ENCODE results near the gene SIM2. TPM values are rescaled to one million over a fixed set of nuclear protein-coding genes. Genes with fewer than 3 reads are reported as not detected.

Gene SIM2
- total RNA-seq, 2 experiments from 2014 or later: 0.05 to 0.19 TPM

DNA sequence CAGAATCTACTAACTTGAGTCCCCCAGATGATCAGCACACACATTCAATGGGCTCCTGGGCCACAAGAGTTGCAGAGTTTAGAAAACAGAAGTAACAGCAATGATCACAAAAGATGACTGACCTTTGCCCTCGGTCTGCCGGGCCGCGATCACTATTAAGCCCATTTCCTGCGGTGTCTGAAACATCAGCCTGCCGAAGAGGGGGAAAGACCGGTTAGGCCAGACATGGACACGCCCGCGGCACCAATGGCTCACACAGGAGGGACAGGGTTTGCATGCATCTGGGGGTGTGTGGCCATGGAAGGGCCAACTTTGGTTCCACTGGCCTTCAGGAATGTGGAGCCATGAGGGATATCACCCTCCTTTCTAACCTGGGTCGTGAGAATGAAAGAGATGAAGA, 68.2 kb downstream of the SIM2 start:
- Mint-ChIP-seq H3K27ac (no peak overlapping the region), H3K4me1 (no peaks in the 10 kb centered on the region), H3K36me3 (ENCODE audit: low read depth) (no peaks in the 10 kb centered on the region), H3K27me3 (no peaks in the 10 kb centered on the region), H3K9me3 (no peaks in the 10 kb centered on the region), H3K4me3 (no peak overlapping the region)
- ChIA-PET POLR2A (no interaction called here), CTCF (no interaction called here)
- no peak for DNase-seq

DNA sequence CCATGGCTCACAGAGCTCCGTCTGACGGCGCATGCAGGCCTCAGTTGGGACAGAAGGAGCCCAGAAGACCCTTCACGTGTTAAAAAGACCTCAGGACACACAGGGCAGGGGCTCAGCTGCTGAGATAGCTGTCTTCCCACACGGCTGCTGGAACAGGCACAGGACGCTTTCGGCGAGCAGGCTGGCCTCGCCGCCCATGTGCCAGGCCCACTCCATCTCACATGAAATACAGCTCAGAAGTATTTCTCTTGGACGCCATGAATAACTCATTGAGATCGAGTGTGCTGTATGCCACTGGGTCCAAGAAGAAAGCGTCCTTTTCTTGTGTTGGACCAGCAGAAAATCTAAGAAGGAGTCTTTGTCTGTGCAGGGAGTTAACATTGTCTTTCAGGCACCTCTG, 69.6 kb downstream of the SIM2 start:
- no peaks in the 10 kb centered on the region for H3K4me1 Mint-ChIP-seq
- CTCF ChIA-PET: no interaction called here
- no peak for DNase-seq
- H3K4me3 Mint-ChIP-seq: no peak overlapping the region
- POLR2A ChIA-PET: no interaction called here
- H3K9me3 Mint-ChIP-seq: no peaks in the 10 kb centered on the region
- H3K27me3 Mint-ChIP-seq: no peaks in the 10 kb centered on the region
- H3K36me3 Mint-ChIP-seq (ENCODE audit: low read depth): no peaks in the 10 kb centered on the region
- no peak overlapping the region for H3K27ac Mint-ChIP-seq

DNA sequence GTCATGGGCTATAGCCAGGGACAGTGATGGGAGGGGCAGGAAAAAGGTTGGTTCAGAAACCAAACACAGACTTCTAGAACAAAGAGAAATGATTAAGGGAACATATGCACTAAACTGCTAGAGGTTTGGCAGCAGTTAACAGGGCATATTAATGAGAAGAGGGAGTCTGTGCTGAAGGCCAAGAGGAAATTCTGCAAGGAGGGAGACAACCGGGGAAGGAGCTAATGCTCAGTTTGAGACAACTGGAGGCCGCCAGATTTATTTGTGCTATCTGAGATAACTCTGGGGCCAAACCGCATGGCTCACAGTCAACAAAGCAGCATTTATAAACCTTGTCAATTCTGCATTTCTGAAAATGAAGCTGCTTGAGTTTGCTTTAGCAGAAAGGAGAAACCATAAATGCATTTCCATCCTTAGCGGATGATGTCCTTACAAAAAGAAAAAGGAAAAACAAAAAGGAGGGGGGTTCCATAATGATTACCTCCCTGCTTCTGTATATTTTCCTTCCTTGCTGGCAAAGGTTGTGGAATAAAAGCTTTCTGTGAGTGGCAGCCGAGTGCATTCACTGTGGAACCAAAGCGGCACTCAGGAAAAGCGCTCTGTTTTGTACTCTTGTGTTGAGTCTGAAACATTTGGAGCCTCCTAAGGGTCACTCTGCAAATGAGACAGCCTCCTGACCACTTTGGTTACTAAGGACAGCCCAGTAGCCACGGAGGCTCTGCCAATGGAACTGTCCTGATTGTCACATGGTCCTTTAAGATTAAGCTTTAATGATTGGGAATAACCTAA, 70.3 kb downstream of the SIM2 start:
- Mint-ChIP-seq H3K27me3 (no peaks in the 10 kb centered on the region), H3K4me1 (no peaks in the 10 kb centered on the region), H3K36me3 (ENCODE audit: low read depth) (no peaks in the 10 kb centered on the region), H3K4me3 (no peak overlapping the region), H3K9me3 (no peaks in the 10 kb centered on the region), H3K27ac (no peak overlapping the region)
- no peak for DNase-seq
- POLR2A ChIA-PET: no interaction called here
- CTCF ChIA-PET: no interaction called here

DNA sequence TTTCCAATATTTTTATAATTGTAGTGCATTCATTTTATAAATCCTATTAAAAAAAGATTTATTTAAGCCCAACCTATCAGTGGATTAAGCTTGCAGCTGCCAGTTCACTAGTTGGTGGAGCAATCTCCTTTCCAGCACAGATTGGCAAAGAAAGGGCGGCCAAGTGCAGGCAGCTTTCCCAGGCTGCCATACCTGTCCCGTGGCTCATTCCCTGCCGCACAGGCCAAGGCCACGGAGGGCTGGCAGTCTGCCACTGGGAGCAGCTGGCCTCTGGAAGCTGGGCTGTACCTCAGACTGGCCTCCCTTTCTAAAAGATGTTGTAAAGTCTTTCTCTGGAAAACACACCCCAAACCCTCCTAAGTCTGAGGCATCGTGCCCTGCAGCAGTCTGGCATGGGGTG, 74.2 kb downstream of the SIM2 start:
- H3K9me3 Mint-ChIP-seq: no peaks in the 10 kb centered on the region

DNA sequence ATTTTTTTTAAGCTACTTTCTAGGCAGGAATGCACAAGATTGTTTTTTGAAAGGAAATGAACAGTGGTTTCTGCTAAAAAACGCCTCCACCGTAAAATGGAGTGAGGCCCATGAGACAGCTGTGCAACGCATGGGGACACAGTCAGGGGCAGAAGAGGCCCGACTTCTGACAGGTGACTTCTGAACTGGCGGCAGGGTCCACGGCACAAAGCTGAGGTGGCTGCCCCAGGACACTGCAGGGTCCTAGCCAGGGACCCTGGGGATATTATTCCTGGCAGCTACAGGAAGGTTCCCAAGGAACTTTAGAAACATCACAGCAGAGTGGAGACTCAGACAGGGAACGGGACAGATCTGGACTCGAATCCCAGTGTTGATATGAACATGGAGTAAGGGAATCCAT, 75.1 kb downstream of the SIM2 start:
- Mint-ChIP-seq H3K36me3 (ENCODE audit: low read depth) (no peaks in the 10 kb centered on the region), H3K27ac (no peak overlapping the region), H3K4me1 (no peaks in the 10 kb centered on the region), H3K9me3 (no peaks in the 10 kb centered on the region), H3K27me3 (no peaks in the 10 kb centered on the region), H3K4me3 (no peak overlapping the region)
- ChIA-PET POLR2A (no interaction called here), CTCF (interaction anchor here (0.8 to 1.4 kb wide), 3 partner anchors 9 to 20 kb away, joined by 3 read pairs; no protein-coding TSS in a partner anchor)
- no peak for DNase-seq

More for the DNA sequence above, 74.2 kb downstream of the SIM2 start:
- ChIA-PET CTCF (interaction anchor here (0.8 to 1.6 kb wide), 4 partner anchors 9 to 20 kb away, joined by 3 to 5 read pairs (median 3); no protein-coding TSS in a partner anchor), POLR2A (no interaction called here)
- H3K36me3 Mint-ChIP-seq (ENCODE audit: low read depth): no peaks in the 10 kb centered on the region
- H3K4me1 Mint-ChIP-seq: no peaks in the 10 kb centered on the region
- H3K4me3 Mint-ChIP-seq: no peak overlapping the region
- H3K27ac Mint-ChIP-seq: no peak overlapping the region
- H3K27me3 Mint-ChIP-seq: no peaks in the 10 kb centered on the region
- no peak for DNase-seq

DNA sequence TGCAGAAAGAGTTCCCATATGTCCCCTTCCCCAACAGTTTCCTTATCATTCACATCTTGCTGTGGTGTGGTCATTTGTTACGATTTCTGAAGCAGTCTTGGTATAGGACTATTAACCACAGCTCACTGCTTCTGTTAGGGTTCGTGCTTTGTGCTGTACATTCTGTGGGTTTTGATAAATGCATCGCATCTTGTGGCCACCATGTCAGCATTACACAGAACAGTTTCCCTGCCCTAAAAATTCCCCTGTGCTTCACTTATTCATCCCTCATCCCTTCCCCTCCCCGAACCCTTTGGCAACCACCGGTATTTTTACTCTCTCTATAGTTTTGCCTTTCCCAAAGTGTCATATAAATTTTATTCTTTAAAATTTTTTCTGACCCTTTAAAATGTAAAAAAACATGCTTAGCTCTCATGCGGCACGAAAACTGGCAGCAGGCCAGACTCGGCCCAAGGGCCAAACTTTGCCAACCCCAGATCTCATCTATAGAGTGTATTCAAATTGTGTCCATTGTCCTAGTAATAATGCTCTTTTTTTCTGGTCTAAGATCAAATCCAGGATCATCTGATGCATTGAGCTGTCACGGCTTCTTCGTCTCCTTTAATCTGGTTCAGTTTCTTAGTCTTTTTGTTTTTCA, 78.2 kb downstream of the SIM2 start:
- H3K27me3 Mint-ChIP-seq: no peaks in the 10 kb centered on the region
- ChIA-PET POLR2A (no interaction called here), CTCF (no interaction called here)
- H3K27ac Mint-ChIP-seq: no peak overlapping the region
- H3K9me3 Mint-ChIP-seq: no peaks in the 10 kb centered on the region
- H3K4me1 Mint-ChIP-seq: no peaks in the 10 kb centered on the region
- no peak overlapping the region for H3K4me3 Mint-ChIP-seq
- H3K36me3 Mint-ChIP-seq (ENCODE audit: low read depth): no peaks in the 10 kb centered on the region
- no peak for DNase-seq

DNA sequence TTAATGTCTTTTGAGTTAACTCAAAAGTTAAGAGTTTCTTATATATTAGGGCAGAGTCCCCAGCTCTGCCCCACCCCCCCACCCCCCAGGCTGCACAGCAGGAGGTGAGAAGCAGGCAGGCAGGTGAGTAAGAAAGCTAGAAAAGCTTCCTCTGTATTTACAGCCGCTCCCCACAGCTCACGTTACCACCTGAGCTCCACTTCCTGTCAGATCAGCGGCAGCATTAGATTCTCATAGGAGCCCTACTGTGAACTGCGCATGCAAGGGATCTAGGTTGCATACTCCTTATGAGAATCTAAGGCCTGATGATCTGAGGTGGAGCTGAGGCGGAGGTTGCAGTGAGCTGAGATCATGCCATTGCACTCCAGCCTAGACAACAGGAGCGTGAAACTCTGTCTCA, 81.9 kb downstream of the SIM2 start:
- ChIA-PET POLR2A (no interaction called here), CTCF (no interaction called here)
- H3K4me3 Mint-ChIP-seq: no peak overlapping the region
- H3K27me3 Mint-ChIP-seq: no peaks in the 10 kb centered on the region
- H3K27ac Mint-ChIP-seq: no peak overlapping the region
- DNase-seq: no peak
- H3K4me1 Mint-ChIP-seq: no peaks in the 10 kb centered on the region
- no peaks in the 10 kb centered on the region for H3K36me3 Mint-ChIP-seq (ENCODE audit: low read depth)
- H3K9me3 Mint-ChIP-seq: no peaks in the 10 kb centered on the region

DNA sequence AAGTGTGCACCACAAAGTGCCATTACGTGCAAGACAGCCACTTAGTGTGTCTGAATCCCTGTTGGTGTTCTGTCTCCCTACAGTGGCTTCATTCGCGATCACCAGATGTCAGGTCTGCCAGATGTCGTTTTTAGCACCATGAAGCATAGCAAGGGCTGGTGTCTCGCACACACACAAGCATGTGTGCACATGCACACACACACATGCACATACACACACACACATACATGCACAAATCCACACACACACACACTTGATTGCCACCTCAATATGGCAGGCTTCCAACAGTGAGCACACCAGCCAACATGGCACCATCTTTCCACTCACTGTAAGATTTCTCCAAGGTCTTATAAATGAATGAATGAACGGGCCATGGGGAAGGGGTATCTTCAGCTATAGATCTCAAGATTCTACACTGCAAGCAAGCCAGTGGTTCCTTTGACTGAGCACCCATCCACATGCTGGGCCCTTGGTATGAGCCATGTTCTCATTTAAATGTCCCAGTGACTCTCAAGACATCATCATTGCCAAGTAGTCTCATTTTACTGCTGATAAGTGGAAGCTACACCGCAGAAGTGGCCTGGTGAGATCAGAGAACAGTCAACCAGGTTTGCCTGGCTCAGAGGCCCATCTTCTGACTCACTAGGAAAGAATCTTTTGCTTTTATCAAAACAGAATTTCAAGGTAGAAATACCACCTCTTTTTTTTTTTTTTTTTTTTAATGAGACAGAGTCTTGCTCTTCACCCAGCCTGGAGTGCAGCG, 84.9 kb downstream of the SIM2 start:
- POLR2A ChIA-PET: no interaction called here
- CTCF ChIA-PET: no interaction called here
- H3K27me3 Mint-ChIP-seq: no peaks in the 10 kb centered on the region
- no peak overlapping the region for H3K27ac Mint-ChIP-seq
- no peaks in the 10 kb centered on the region for H3K36me3 Mint-ChIP-seq (ENCODE audit: low read depth)
- no peak for DNase-seq
- no peaks in the 10 kb centered on the region for H3K9me3 Mint-ChIP-seq
- no peaks in the 10 kb centered on the region for H3K4me1 Mint-ChIP-seq
- H3K4me3 Mint-ChIP-seq: no peak overlapping the region

DNA sequence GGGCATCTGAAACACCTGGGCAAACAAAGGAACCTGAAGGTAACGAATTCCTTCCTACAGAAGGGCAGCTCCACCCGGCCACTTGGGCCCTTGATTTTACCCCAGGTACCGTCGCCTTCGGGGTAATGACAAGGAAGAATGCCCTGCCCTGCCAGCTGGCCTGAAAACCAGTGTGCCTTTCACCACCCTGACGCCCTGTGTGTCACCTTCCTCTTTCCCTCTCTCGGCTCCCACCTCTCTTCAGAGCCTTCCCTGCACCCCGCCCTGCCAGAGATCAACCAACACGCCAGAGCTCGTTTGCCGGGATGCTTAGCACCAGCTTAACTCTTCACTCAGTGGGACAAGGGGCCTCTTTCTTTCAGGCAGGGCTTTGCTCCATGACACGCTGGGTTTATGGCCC, 86.0 kb downstream of the SIM2 start:
- no peak for DNase-seq
- no peak overlapping the region for H3K27ac Mint-ChIP-seq
- POLR2A ChIA-PET: no interaction called here

DNA sequence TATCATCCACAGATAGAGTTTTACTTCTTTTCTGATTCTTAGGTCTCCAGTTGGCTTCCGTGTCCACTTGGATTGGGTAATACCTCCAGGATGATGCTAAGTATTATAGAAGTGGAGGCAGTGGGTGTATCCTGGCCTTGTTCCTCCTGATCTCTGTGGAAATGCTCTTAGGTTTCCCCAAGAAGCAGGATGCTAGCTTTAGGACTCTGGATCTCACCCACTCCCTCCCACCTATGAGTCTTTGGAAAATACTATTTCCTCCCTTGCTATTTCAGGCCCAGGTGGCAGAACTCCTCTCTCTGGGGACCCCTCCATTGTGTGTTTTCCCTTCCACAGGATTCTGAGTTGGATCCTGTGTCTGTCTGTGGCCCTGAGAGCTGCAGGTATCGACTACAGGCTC, 86.7 kb downstream of the SIM2 start:
- ChIA-PET POLR2A (no interaction called here), CTCF (interaction anchor here (0.6 kb wide), 1 partner anchor 161 kb away, joined by 4 read pairs; no protein-coding TSS in a partner anchor)
- no peak for DNase-seq
- Mint-ChIP-seq H3K4me3 (no peak overlapping the region), H3K9me3 (no peaks in the 10 kb centered on the region), H3K27ac (no peak overlapping the region), H3K36me3 (ENCODE audit: low read depth) (no peaks in the 10 kb centered on the region), H3K27me3 (no peaks in the 10 kb centered on the region), H3K4me1 (no peaks in the 10 kb centered on the region)

More for the DNA sequence above, 86.0 kb downstream of the SIM2 start:
- Mint-ChIP-seq H3K36me3 (ENCODE audit: low read depth) (no peaks in the 10 kb centered on the region), H3K9me3 (no peaks in the 10 kb centered on the region), H3K27me3 (no peaks in the 10 kb centered on the region), H3K4me1 (no peaks in the 10 kb centered on the region), H3K4me3 (no peak overlapping the region)
- CTCF ChIA-PET: interaction anchor here (0.6 kb wide), 1 partner anchor 161 kb away, joined by 4 read pairs; no protein-coding TSS in a partner anchor

DNA sequence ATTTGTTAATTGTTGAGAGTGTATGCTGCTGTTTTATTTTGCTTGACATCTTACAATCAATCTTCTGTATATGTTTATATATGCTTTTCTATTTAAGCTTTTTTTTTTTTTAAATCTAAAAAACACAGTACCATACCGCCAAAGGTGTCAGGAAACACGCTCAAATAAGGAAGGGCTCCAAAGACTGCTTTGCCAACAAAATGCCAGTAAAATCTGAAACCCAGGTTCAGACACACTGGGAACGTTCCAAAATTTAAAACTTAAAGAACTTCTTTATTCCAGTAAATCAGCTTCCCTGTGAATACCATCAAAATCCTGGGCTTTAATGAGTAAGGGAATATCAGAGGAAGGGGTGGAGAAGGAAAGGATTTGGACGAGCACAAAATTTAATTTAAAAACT, 87.3 kb downstream of the SIM2 start:
- Mint-ChIP-seq H3K4me3 (no peak overlapping the region), H3K4me1 (no peaks in the 10 kb centered on the region), H3K27ac (no peak overlapping the region), H3K27me3 (no peaks in the 10 kb centered on the region), H3K9me3 (no peaks in the 10 kb centered on the region), H3K36me3 (ENCODE audit: low read depth) (no peaks in the 10 kb centered on the region)
- CTCF ChIA-PET: no interaction called here
- no peak for DNase-seq
- POLR2A ChIA-PET: no interaction called here

DNA sequence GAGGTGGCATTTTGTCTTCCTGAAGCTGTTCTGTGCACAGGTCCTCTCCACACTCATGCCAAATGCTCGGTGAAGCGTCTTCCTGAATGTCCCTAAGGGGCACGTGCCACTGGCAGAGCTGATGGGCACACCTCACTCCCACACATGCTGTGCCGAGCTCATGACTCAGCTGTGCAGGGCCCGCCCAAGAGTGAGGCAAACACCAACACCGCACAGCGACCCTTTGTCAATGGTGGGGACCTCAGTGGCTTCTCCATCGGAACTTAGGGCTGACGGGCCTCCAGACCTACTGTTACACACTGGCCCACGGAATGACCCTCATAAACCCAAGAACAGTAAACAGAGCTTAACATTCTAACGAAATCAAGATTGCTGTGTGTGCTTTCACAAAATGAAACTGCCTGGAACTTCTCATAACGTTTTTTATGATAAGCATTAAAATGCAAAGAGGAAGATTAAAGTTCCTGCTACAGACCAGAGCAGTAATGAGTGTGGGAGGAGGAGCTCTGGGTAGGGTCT, 89.3 kb downstream of the SIM2 start:
- DNase-seq: no peak
- POLR2A ChIA-PET: no interaction called here
- Mint-ChIP-seq H3K27me3 (no peaks in the 10 kb centered on the region), H3K4me3 (no peak overlapping the region), H3K27ac (no peak overlapping the region), H3K36me3 (ENCODE audit: low read depth) (no peaks in the 10 kb centered on the region), H3K9me3 (no peaks in the 10 kb centered on the region), H3K4me1 (no peaks in the 10 kb centered on the region)
- CTCF ChIA-PET: no interaction called here

DNA sequence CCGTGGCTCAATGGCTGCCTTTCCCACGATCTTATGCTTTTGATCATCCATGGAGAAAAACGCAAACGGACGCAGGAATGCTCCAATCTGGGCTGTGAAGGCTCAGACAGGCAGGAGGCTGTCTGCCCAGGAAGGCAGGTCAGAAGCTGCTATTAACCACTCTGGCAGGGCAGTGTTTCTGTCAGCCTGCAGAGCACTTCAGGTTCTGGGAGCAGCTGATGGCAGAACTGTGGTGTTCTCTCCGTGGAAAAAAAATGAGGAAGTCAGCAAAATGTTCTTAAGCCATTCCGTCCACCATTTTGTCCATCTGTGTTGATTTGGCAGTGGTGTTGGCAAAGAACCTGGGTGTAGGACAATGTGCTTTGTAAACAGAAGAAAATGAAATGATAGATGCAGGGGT, 91.7 kb downstream of the SIM2 start:
- CTCF ChIA-PET: no interaction called here
- Mint-ChIP-seq H3K36me3 (ENCODE audit: low read depth) (no peaks in the 10 kb centered on the region), H3K27me3 (no peaks in the 10 kb centered on the region), H3K27ac (no peak overlapping the region), H3K9me3 (peaks cover 2% of the 10 kb centered on the region), H3K4me1 (no peaks in the 10 kb centered on the region), H3K4me3 (no peak overlapping the region)
- no peak for DNase-seq
- POLR2A ChIA-PET: no interaction called here

All from activated CD4-positive, alpha-beta T cell treated with anti-CD3 and anti-CD28 coated beads, Interleukin-2, amount 10 ng/mL, durations not matched to agents 7 days and 5 days (primary cell).